ENCODE data around the gene NELL1.

The NELL1 gene

DNA sequence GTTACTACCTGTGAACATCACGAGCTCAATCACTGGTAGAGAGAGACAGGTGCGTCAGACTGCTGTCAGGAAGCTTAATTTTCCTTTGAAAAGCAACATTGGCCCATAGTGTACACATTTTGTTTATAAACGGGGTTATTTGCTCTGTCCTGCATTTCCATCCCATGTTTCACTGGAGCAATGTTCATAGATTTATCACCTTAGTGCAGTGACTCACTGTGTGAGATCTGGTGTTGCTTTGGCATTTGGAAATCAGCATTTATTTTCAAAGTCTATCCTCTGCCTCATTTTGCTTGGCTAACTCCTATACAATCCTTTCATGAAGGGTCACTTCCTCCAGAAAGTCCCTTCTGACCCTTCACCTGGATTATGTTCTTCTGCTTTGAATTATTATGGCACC is 529.1 kb downstream of the NELL1 start:
- DNase-seq (ENCODE audit: insufficient read length, low spot score) (no peak), FAIRE-seq (no peak)
- TF ChIP-seq POU2F2 (IDR thresholded peaks at IDR 0.05; ENCODE audit: low read depth, low read length), result no peak
- no peak for TF ChIP-seq POLR2AphosphoS5 (IDR thresholded peaks at IDR 0.05; ENCODE audit: low read depth, low read length)
- no peak for TF ChIP-seq PAX5 (IDR thresholded peaks at IDR 0.05; ENCODE audit: insufficient read depth, low read length, severe bottlenecking)
- TF ChIP-seq POLR2A (IDR thresholded peaks at IDR 0.05; ENCODE audit: low read depth, low read length), result no peak
- TF ChIP-seq SPI1 (IDR thresholded peaks at IDR 0.05; ENCODE audit: low read depth, low read length), result no peak
- TF ChIP-seq TAF1 (IDR thresholded peaks at IDR 0.05; ENCODE audit: low read depth, low read length), result no peak

DNA sequence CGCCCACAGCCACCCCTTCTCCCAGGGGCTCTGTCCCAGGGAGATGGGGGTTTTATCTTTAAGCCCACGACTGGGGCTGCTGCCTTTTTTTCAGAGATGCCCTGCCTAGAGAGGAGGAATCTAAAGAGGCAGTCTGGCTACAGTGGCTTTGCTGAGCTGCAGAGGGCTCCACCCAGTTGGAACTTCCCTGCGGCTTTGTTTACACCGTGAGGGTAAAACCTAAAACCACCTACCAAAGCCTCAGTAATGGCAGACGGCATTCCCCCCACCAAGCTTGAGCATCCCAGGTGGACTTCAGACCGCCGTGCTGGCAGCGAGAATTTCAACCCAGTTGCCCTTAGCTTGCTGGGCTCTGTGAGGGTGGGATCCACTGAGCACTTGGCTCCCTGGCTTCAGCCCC is 535.8 kb downstream of the NELL1 start:
- FAIRE-seq (no peak), DNase-seq (ENCODE audit: insufficient read length, low spot score) (no peak)
- TF ChIP-seq POLR2AphosphoS5 (IDR thresholded peaks at IDR 0.05; ENCODE audit: low read depth, low read length) (no peak), POU2F2 (IDR thresholded peaks at IDR 0.05; ENCODE audit: low read depth, low read length) (no peak), POLR2A (IDR thresholded peaks at IDR 0.05; ENCODE audit: low read depth, low read length) (no peak), PAX5 (IDR thresholded peaks at IDR 0.05; ENCODE audit: insufficient read depth, low read length, severe bottlenecking) (no peak), SPI1 (IDR thresholded peaks at IDR 0.05; ENCODE audit: low read depth, low read length) (no peak), TAF1 (IDR thresholded peaks at IDR 0.05; ENCODE audit: low read depth, low read length) (no peak)

- no peak for DNase-seq (ENCODE audit: insufficient read length, low spot score)
- TF ChIP-seq POLR2A (IDR thresholded peaks at IDR 0.05; ENCODE audit: low read depth, low read length), result no peak
- TF ChIP-seq TAF1 (IDR thresholded peaks at IDR 0.05; ENCODE audit: low read depth, low read length), result no peak
- TF ChIP-seq PAX5 (IDR thresholded peaks at IDR 0.05; ENCODE audit: insufficient read depth, low read length, severe bottlenecking), result no peak
- TF ChIP-seq POU2F2 (IDR thresholded peaks at IDR 0.05; ENCODE audit: low read depth, low read length), result no peak
- no peak for TF ChIP-seq SPI1 (IDR thresholded peaks at IDR 0.05; ENCODE audit: low read depth, low read length)
- no peak for FAIRE-seq
Observed at GRCh38 chr11:21225860-21226259, 556.5 kb downstream of the NELL1 start.

DNA sequence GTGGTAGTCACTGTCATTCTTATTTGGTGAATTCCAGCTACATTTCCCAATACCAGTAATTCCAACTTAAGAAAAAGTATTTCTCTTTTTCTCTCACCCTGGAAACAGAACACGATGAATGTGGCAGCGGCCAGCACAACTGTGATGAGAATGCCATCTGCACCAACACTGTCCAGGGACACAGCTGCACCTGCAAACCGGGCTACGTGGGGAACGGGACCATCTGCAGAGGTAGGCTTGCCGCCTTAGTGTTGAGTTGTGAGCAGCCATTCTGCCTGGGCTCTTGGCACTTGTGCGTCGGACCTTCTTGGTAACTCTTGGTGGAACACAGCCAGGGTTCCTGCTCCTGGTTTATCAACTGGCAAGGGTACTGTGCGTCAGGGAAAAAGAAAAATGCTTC is 559.8 kb downstream of the NELL1 start:
- FAIRE-seq, result no peak
- DNase-seq (ENCODE audit: insufficient read length, low spot score), result no peak
- TF ChIP-seq POLR2AphosphoS5 (IDR thresholded peaks at IDR 0.05; ENCODE audit: low read depth, low read length) (no peak), POLR2A (IDR thresholded peaks at IDR 0.05; ENCODE audit: low read depth, low read length) (no peak), TAF1 (IDR thresholded peaks at IDR 0.05; ENCODE audit: low read depth, low read length) (no peak), SPI1 (IDR thresholded peaks at IDR 0.05; ENCODE audit: low read depth, low read length) (no peak), POU2F2 (IDR thresholded peaks at IDR 0.05; ENCODE audit: low read depth, low read length) (no peak), PAX5 (IDR thresholded peaks at IDR 0.05; ENCODE audit: insufficient read depth, low read length, severe bottlenecking) (no peak)

DNA sequence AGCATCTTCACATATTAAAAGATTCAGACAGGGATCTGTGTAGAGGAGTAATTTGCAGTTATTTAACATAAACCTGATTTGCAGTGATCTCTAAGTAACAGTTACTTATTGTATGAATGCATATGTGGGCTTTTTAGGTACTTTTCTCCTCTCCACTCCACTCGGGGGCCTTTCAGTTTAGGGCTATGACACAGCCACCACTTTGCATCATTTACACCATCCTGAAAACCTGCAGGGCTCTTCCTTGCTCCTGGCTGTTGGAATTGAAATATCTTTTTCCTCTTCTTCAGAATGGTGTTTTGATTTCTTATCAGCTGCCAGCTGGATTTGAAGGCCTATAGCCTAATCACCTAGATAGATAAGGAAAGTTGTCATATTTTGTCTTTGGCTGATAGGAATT is 580.8 kb downstream of the NELL1 start:
- DNase-seq (ENCODE audit: insufficient read length, low spot score) (no peak), FAIRE-seq (no peak)
- no peak for TF ChIP-seq POU2F2 (IDR thresholded peaks at IDR 0.05; ENCODE audit: low read depth, low read length)
- no peak for TF ChIP-seq TAF1 (IDR thresholded peaks at IDR 0.05; ENCODE audit: low read depth, low read length)
- no peak for TF ChIP-seq SPI1 (IDR thresholded peaks at IDR 0.05; ENCODE audit: low read depth, low read length)
- no peak for TF ChIP-seq POLR2A (IDR thresholded peaks at IDR 0.05; ENCODE audit: low read depth, low read length)
- no peak for TF ChIP-seq PAX5 (IDR thresholded peaks at IDR 0.05; ENCODE audit: insufficient read depth, low read length, severe bottlenecking)
- no peak for TF ChIP-seq POLR2AphosphoS5 (IDR thresholded peaks at IDR 0.05; ENCODE audit: low read depth, low read length)

DNA sequence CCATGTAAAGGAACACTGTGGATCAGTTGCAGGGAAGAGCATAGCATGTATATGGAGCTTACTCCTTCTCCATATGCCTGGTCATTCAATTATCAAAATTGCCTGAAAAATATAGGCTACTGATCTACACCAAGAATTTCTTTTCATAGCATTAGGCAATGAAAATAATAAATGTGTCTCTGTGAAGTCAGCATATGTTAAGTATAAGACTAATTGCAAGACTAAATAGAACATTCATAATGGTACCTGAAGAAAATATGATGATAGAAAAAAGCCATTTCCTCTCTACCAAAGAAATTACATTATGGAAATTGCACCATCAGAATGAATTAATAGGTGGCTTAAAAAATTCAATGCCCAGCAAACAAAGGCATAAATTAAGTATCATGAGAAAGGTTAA is 584.7 kb downstream of the NELL1 start:
- TF ChIP-seq TAF1 (IDR thresholded peaks at IDR 0.05; ENCODE audit: low read depth, low read length) (no peak), POLR2A (IDR thresholded peaks at IDR 0.05; ENCODE audit: low read depth, low read length) (no peak), POLR2AphosphoS5 (IDR thresholded peaks at IDR 0.05; ENCODE audit: low read depth, low read length) (no peak), PAX5 (IDR thresholded peaks at IDR 0.05; ENCODE audit: insufficient read depth, low read length, severe bottlenecking) (no peak), POU2F2 (IDR thresholded peaks at IDR 0.05; ENCODE audit: low read depth, low read length) (no peak), SPI1 (IDR thresholded peaks at IDR 0.05; ENCODE audit: low read depth, low read length) (no peak)
- DNase-seq (ENCODE audit: insufficient read length, low spot score) (no peak), FAIRE-seq (no peak)

GRCh38 chr11:21254790-21255189 is 585.4 kb downstream of the NELL1 start:
- FAIRE-seq (no peak), DNase-seq (ENCODE audit: insufficient read length, low spot score) (no peak)
- TF ChIP-seq POU2F2 (IDR thresholded peaks at IDR 0.05; ENCODE audit: low read depth, low read length), result no peak
- TF ChIP-seq PAX5 (IDR thresholded peaks at IDR 0.05; ENCODE audit: insufficient read depth, low read length, severe bottlenecking), result no peak
- TF ChIP-seq POLR2AphosphoS5 (IDR thresholded peaks at IDR 0.05; ENCODE audit: low read depth, low read length), result no peak
- TF ChIP-seq POLR2A (IDR thresholded peaks at IDR 0.05; ENCODE audit: low read depth, low read length), result no peak
- TF ChIP-seq SPI1 (IDR thresholded peaks at IDR 0.05; ENCODE audit: low read depth, low read length), result no peak
- TF ChIP-seq TAF1 (IDR thresholded peaks at IDR 0.05; ENCODE audit: low read depth, low read length), result no peak

DNA sequence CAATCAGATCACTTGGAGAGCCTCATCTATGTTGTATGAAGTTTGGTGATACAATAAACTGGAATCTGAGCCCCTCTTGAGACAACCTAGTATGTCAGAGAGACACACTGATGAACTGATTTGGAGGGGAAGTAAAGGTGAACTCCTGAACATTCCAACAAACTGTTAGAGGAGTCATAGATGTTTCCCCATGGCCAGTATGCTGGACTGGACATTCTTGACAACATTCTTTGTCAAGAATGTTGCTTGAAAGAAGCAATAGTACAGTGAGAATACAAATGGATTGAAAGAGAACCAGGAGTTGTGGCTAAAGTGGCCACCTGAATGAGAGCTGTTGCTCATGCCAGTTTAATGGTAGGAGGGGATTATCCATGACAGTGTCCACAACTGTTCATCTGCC is 588.1 kb downstream of the NELL1 start:
- DNase-seq (ENCODE audit: insufficient read length, low spot score) (no peak), FAIRE-seq (no peak)
- TF ChIP-seq POLR2AphosphoS5 (IDR thresholded peaks at IDR 0.05; ENCODE audit: low read depth, low read length), result no peak
- no peak for TF ChIP-seq SPI1 (IDR thresholded peaks at IDR 0.05; ENCODE audit: low read depth, low read length)
- TF ChIP-seq TAF1 (IDR thresholded peaks at IDR 0.05; ENCODE audit: low read depth, low read length), result no peak
- TF ChIP-seq POLR2A (IDR thresholded peaks at IDR 0.05; ENCODE audit: low read depth, low read length), result no peak
- no peak for TF ChIP-seq POU2F2 (IDR thresholded peaks at IDR 0.05; ENCODE audit: low read depth, low read length)
- no peak for TF ChIP-seq PAX5 (IDR thresholded peaks at IDR 0.05; ENCODE audit: insufficient read depth, low read length, severe bottlenecking)

DNA sequence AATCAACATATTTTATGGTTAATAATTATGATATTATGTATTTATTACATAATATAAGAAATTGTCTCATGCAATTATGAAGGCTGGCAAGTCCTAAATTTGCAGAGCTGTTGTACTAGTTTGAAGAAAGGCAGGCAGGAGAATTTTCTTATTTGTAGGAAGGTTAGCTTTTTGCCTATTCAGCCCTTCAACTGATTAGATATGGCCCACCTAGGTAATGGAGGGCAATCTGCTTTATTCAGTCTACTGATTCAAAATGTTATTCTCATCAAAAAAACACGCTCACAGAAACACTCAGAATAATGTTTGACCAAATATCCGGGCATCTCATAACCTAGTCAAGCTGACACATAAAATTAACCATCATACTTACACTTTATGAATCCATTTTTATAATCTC is 589.0 kb downstream of the NELL1 start:
- DNase-seq (ENCODE audit: insufficient read length, low spot score) (no peak), FAIRE-seq (no peak)

DNA sequence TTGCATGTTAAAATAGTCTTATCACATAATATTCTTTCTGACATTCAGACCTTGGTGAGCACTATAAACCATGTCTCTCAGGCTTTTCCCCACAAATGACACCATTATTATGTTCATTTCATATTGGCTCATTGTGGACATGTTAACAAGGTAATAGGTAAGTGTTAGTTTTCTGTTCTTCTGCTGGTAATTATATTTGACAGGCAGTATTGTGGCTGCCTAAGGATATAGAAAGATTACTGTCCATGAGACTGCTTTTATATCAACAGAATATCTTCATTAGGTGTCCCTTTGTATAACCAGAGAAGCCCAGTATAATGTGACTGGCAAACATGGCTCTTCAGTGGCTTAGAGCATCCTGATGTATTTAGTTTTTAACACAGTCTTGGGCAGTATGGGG is 590.7 kb downstream of the NELL1 start:
- no peak for DNase-seq (ENCODE audit: insufficient read length, low spot score)
- TF ChIP-seq POLR2AphosphoS5 (IDR thresholded peaks at IDR 0.05; ENCODE audit: low read depth, low read length) (no peak), PAX5 (IDR thresholded peaks at IDR 0.05; ENCODE audit: insufficient read depth, low read length, severe bottlenecking) (no peak), SPI1 (IDR thresholded peaks at IDR 0.05; ENCODE audit: low read depth, low read length) (no peak), POU2F2 (IDR thresholded peaks at IDR 0.05; ENCODE audit: low read depth, low read length) (no peak), POLR2A (IDR thresholded peaks at IDR 0.05; ENCODE audit: low read depth, low read length) (no peak), TAF1 (IDR thresholded peaks at IDR 0.05; ENCODE audit: low read depth, low read length) (no peak)
- FAIRE-seq, result no peak

More for the DNA sequence above, 589.0 kb downstream of the NELL1 start:
- TF ChIP-seq TAF1 (IDR thresholded peaks at IDR 0.05; ENCODE audit: low read depth, low read length), result no peak
- no peak for TF ChIP-seq POU2F2 (IDR thresholded peaks at IDR 0.05; ENCODE audit: low read depth, low read length)
- no peak for TF ChIP-seq POLR2A (IDR thresholded peaks at IDR 0.05; ENCODE audit: low read depth, low read length)
- no peak for TF ChIP-seq POLR2AphosphoS5 (IDR thresholded peaks at IDR 0.05; ENCODE audit: low read depth, low read length)
- no peak for TF ChIP-seq PAX5 (IDR thresholded peaks at IDR 0.05; ENCODE audit: insufficient read depth, low read length, severe bottlenecking)
